HG03135 (cell line): ENCODE results near the gene STIM1.
"Not testable (repeated sequence)": the region's sequence is repeated elsewhere in the genome, so short reads cannot be mapped to it uniquely, and the experiment has no call there.

ENCODE experiments used
- ATAC-seq: cut with Tn5 transposase; IDR thresholded peaks from one replicate; pipeline ENCODE4 v1.9.1; 2021; ENCODE audit warnings: mild to moderate bottlenecking, moderate library complexity; ENCODE audit not compliant: unreplicated experiment

The STIM1 gene

DNA sequence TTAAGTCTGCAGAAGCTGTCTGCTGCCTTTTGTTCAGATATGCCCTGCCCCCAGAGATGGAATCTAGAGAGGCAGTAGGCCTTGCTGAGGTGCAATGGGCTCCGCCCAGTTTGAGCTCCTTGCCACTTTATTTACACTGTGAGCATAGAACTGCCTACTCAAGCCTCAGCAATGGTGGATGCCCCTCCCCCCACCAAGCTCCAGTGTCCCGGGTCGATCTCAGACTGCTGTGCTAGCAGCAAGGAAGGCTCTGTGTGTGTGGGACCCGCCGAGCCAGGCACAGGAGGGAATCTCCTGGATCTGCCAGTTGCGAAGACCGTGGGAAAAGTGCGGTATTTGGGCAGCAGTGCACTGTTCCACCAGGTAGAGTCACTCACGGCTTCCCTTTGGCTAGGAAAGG lies 161.1 kb downstream of the STIM1 start:
- ATAC-seq, result not testable (repeated sequence)

DNA sequence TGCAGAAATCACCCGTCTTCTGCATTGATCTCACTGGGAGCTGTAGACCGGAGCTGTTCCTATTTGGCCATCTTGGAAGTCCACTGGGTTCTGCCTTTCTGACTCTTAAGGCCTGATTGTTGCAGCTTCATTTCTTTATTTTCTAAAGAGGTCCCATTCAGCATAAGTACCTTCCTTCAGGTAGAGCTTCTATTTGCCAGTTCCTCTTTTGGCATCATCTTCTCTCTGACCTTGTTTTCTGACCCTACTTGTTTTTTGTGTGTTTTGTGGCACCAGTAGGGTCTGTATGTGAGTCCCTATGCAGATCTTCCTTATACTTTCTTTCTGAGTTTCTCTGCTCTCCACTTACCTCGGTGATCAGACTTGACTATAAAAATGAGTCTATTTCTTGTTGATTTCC lies 161.7 kb downstream of the STIM1 start:
- no peak for ATAC-seq

DNA sequence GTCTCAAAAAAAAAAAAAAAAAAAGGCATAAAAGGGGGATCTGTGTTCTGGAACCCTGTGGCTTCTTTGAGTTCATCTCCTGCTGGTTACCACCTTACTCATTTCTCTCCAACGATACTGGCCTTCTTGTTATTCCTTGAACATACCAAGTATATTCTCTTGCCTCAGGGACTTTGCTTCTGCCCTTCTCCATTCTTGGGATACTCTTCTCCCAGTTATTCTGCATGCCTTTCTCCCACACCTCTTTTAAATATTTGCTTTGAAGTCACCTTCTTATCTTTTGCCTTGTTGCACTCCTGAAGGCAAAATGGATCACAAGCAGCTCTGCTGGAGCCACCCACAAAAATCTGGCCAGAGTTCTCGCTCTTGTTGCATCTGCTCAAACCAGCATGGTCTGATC lies 163.2 kb downstream of the STIM1 start:
- no peak for ATAC-seq

DNA sequence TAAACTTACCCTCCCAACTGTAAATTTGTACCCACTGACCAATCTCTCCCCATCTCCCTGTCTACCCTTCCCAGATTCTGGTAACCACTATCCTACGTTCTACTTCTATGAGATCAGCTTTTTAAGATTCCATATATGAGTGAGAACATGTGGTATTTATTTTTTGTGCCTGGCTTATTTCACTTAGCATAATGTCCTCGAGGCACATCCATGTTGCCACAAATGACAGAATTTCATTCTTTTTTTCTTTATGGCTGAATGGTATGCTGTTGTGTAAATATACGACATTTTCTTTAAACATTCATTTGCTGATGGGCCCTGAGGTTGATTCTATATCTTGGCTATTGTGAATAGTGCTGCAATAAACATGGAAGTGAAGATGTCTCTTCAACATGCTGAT lies 164.4 kb downstream of the STIM1 start:
- ATAC-seq, result no peak

DNA sequence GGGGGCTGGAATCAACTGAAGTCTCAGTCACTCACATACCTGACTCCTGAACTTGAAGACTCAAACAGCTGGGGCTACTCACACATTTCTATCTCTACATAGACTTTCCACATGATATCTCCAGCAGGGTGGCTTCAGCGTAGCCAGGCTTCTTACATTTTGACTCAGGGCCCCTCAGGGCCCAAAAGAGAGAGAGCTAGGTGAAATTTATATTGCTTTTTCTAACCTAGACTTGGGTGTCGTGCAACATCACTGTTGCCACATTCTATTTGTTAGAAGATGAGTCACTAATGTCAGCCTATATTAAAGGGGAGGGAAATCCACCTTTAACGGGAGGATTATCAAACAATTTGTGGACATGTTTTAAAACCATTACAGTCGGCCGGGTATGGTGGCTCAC lies 167.2 kb downstream of the STIM1 start:
- ATAC-seq, result no peak

DNA sequence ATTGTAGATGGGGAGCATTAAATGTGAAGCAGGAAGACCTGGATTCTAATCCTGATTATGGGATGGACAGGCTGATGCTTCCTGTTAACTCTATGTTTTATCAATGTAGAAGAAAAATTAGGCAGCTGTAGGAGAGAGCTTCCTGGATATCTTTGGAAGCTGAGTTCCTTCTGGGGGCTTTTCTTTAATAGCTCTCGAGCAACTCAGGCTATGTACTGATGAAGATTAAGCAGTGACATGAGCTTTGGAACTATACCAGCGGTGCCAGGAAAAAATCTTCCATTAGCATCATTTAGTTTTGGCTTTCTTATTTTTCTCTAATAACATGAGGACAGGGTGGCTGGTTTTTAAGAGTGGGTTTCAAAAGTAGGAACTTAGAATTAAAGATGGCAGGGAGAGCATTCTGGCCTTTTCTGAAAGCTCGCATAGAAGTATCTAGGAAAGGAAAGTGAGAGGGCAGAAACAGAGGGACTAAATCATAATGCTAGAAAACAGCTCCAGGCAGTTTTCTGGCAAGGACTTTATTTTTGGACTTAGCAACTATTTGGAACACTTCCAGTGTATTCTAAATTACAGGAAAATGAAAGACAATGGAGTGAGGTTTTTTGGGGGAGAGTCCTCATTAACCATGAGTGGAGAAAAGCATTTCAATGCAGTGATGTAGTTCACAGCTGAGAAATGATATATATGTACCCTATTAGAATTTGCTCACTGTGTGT lies 169.9 kb downstream of the STIM1 start:
- ATAC-seq, result no peak

DNA sequence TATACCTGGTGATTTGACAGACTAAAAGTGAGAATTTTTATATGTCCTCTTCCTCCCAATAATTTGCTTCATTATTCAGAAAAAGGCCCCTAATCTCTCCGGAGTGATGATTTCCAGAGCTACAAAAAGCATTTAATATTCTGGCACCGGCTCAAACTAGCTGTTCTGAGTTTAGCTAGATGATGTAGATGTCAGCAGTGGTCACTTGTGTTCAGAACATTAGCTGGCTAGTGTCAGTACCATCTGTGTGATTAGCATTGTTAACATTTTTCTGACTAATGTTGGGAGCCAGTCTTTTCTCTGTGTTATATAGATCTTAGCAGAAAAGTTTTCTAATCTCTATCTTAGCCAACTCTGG lies 170.5 kb downstream of the STIM1 start:
- no peak for ATAC-seq

DNA sequence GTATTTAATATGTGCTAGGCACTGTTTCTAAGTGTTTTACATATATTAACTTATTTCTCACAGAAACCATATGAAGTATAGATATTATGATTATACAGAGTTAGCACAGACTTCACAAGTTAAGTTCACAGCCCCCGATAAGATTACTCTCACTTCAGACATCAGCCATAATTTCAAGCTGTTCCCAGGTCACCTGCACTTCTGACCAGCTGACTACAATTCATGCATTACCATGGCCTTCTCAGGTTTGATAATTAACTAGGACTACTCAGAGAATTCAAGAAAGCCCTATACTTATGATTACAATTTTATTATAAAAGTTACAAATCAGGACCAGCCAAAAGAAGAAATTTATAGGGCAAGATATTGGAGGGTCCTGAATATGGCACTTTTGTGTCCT lies 170.9 kb downstream of the STIM1 start:
- no peak for ATAC-seq

DNA sequence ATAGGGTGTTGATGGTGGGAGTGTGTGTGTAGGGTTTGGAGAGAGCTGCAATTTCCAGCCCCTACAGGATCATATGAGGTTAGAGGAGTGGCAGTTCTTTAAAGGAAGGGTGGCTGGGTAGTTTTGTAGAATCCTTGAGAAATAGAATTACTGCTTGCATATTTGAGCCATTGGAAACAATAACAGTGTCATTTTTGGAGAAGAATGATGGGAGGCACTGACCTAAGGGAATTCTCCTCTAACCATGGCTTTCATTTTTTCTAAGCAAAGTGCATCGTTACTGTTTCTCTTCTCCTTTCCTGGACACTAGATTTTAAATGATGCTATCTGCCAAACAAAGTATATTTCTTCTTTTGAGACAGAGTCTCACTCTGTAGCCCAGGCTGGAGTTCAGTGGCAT lies 172.3 kb downstream of the STIM1 start:
- ATAC-seq, result no peak

DNA sequence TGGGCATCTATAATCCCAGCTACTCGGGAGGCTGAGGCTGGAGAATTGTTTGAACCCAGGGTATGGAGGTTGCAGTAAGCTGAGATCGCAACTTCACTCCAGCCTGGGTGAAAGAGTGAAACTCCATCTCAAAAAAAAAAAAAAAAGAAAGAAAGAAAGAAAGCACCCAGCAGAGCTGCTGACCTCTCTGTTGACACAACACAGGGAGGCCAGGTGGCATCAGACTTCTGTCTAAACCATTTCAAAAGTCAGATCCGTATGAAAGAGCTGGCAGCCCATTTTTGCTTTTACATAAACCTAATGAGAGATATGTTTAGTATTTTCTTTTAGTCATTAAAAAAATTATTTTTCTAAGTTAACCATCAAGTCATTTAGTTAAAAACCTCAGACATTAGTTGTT lies 174.7 kb downstream of the STIM1 start:
- ATAC-seq, result no peak

DNA sequence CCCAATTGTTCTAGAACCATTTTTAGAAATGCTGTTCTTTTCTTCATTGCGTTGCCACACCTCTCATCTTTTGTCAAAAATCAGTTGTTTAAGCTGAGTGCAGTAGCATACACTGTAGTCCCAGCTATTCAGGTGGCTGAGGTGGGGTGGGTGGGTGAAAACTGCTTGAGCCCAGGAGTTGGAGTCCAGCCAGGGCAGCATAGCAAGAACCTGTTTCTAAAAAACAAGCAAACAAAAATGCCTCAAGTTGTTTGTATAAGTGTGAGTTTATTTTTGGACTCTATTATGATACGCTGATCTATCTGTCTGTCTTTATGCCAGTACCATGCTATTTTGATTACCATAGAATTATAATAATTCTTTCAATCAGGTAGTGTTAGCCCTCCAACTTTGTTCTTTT lies 176.6 kb downstream of the STIM1 start:
- no peak for ATAC-seq

DNA sequence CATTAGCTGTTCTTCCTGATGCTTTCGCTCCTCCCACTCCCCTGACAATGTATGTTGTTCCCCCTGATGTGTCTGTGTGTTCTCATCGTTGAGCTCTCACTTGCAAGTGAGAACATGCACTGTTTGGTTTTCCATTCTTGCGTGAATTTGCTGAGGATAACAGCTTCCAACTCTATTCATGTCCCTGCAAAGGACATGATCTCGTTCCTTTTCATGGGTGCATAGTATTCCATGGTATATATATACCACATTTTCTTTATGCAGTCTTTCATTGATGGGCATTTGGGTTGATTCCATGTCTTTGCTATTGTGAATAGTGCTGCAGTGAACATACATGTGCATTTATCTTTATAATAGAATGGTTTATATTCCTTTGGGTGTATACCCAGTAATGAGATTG lies 180.5 kb downstream of the STIM1 start:
- no peak for ATAC-seq

DNA sequence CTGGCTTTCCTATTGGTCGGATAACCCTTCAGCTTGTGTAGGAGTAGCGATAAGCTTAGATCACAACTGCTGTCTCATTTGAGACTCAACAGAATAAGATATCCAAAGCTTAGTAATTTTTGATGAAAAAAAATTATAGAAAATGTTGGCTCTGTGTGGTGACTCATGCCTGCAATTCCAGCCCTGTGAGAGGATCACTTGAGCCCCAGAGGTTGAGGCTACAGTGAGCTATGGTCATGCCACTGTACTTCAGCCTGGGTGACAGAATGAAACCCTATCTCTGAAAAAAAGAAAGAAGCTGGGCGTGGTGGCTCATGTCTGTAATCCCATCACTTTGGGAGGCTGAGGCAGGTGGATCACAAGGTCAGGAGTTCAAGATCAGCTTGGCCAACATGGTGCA lies 183.5 kb downstream of the STIM1 start:
- ATAC-seq, result no peak

DNA sequence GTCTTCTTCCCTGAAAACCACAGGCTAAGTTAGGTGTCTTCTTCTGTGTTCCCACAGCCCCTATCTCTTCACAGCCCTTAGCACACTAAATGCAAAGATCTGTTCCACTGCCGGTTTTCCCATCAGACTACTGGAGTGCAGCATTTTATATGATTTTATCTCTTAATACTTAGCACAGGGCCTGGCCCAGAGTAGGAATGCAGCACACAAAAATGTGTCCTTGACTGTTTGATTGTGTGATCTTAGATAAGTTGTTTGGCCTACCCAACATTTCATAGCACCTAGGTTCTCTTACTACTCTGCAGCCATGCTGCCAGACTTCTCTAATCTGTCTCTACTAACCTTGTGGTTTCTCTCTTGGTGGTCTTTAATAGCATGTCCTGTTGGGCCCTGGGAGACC lies 185.0 kb downstream of the STIM1 start:
- ATAC-seq, result no peak

DNA sequence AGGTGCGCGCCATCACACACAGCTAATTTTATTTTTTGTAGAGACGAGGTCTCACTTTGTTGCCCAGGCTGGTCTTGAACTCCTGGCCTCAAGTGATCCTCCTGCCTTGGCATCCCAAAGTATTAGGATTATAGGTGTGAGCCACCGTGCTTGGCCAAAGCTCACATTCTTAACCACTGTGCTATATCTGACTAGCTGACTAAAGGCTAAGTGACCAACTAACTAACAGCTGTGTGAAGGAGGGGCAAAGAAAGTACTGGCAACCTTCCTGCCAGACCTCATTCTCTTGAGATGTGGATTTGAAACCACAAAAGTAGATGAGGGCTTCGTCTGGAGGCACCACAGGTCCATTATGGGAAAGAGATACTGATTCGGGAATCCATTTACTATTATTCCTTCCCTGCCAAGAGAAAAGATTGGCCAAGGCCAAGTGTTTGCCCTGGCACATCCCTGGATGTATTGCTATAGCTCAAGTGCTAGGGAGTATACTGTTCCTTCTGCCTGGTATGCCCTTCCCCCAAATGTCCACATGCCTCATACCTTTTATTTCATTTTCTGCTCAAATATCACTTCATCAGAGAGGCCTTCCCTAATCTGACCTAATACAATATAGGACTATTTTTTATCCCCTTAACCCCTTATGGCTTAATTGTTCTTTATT lies 186.4 kb downstream of the STIM1 start:
- no peak for ATAC-seq

DNA sequence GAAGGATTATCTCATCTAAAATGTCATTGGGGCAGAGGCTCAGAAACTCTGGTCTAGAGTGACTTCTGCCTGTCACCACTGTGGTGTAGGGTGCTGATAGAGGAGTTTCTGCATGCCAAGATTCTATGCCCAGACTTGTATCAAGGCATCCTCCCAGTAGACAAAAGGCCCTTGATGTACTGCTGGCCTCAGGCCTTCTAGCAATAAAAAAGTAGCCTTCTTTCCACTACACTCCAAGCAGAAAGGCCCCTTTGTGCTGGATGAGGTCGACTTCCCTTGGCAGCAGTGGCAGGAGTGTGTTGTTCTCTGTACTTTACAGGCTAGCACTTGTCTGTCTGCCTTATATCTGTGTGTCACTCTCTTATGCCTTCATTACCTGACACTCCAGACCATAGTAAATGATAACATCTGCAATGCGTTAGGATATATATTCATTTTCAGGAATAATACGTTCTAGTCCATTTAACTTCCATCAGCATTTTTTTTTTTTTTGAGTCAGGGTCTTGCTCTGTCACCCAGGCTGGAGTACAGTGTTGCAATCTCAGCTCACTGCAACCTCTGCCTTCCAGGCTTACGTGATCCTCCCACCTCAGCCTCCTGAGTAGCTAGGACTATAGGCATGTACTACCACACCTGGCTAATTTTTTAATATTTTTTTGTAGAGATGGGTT lies 189.6 kb downstream of the STIM1 start:
- ATAC-seq, result no peak

DNA sequence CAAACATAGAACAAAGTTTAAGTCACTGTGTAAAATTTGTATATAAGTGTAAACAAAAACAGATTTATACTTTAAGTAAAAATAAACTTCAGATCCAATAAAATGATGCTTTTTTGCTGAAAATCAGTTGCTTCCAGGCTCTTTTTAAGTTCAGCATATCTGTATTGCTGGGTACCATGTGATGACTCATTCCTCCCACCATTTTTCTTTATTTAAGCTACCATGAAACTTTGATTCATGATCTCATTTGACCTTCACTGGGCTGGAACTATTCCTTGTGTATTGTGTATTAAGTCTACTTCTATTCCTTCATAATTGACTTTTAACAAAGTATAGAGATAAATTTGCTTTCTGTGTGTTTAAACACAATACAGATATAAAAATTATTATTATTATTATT lies 192.9 kb downstream of the STIM1 start:
- no peak for ATAC-seq

DNA sequence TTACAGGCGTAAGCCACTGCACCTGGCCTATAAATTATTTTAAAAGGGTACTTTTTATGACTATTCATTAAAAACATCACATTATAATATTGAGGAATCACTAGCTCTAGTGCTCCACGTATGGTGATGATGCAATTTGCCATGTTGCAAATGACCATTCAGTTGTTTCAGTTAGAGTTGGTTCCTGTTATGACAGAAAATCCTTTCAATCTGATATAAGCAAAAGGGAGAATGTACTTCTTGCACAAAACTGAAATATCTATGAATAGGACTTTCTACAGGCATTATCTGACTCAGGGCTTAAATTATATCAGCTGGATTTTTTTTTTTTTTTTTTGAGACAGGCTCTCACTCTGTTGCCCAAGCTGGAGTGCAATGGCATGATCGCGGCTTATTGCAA lies 193.5 kb downstream of the STIM1 start:
- ATAC-seq, result no peak

DNA sequence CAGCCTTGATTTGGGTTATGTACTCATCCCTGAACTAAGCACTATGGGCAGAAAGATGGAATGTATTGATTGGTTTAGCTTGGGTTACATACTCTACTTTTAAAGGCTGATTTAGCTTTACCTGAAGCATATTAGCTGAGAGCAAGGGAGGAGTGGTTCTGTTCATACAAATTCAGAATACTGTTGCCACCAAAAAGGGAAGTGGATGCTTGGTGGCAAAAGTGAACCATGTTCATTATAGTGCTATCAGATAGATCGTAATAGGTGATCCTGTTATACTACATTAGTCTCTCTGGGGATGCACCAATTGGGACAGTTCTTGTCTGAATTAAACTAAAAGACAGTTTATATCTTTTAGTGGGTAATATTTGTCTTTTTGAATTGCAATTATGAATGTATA lies 194.7 kb downstream of the STIM1 start:
- ATAC-seq, result no peak

DNA sequence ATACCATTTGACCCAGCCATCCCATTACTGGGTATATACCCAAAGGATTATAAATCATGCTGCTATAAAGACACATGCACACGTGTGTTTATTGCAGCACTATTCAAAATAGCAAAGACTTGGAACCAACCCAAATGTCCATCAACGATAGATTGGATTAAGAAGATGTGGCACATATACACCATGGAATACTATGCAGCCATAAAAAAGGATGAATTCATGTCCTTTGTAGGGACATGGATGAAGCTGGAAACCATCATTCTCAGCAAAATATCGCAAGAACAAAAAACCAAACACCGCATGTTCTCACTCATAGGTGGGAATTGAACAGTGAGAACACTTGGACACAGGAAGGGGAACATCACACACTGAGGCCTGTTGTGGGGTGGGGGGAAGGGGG lies 197.7 kb downstream of the STIM1 start:
- ATAC-seq, result not testable (repeated sequence)

DNA sequence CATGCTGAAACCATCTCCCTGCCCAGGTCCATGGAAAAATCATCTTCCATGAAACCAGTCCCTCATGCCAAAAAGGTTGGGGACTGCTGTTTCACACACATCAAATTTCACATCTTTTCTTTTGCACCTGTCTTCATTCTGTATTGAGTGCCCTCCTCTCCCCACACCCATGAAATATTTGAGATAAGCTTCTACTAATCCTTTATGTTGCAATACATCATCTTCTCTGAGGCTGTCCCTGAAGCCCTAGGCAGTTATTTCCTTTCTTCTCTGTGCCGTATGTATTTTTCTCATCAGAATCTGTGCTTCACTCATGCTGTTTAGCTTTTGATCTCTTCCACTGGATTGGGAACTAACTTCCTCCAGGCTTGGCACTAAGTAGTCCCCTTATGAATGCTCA lies 199.2 kb downstream of the STIM1 start:
- ATAC-seq, result no peak

DNA sequence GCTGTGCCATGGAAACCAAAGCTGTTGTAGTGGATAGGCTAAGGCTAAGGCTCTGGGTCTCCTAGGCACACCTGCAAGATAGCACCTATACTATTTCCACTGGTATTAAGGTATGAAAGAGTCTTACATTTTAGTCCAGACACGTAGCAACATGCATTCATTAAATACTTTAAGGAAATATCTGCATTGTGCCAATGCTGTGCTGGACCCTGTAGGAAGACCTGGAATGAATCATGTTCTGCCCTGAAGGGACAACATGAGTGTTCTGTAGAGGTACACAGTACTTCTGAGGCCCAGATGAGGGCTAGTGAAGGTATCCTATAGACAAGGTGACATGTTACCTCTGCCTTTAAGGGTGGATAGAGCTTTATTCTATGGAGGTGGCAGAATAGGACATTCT lies 204.0 kb downstream of the STIM1 start:
- ATAC-seq, result no peak
